Lung microvascular endothelial cell (primary cell): Measurements from ENCODE around the gene MEGF10. TPM values are rescaled to one million over a fixed set of nuclear protein-coding genes. Genes with fewer than 3 reads are reported as not detected.
A peak's percentile ranks its signal among the peaks of the same experiment; 100 is the strongest.

Source experiments
- DNase-seq, 2 donors: peaks; one replicate each; pipeline versions ENCODE4 v3.0.0 to v3.0.0-alpha.2; 2010; ENCODE audit warnings: low read depth in 2 of 2
- total RNA-seq: library from RNA; depleted of rRNA; stranded (reverse); fragments of >200 nt; gene quantifications from 2 replicates; pipeline ENCODE4 v1.2.1, GENCODE V29; 2014

Gene MEGF10
- total RNA-seq, 1 donor from 2014 or later: 0.60 TPM

DNA sequence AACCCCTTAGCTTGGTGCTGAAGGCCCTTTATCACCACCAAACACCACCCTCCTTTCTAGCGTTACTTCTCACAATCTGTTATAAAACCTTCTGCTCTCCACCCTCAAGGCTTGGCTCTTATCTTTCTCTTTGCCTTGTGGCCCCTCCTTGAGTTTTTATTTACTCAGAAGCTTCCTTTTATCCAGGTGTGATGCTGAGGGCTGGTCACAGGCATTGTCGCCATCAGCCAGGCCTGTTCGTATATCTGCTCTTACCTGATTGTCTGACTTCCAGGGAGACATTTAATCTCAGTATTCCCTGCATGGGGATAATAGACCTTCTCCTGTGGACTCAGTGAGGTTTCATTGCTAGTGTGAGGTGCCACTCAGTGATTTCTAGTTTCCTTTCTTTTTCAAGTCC is 34.2 kb downstream of the MEGF10 start:
- DNase-seq: no peak

DNA sequence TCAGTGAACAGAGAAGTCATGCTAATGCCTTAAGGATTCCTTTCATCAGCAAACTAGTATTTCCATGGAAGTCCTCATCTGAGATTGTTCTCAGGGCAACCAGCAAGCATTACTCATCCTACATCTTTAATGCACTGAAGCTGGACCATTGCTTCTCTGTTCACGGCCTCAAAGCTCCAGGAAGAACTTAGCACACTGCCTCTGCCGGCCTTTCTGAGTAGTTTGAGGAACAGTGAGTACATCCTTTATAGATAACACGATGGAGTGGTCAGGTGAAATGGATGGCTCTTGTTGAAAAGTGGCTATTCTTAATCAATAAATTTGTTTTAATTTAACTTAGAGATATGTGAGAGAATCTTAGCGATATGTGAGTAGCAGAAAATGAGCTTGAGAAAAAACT is 35.8 kb downstream of the MEGF10 start:
- no peak for DNase-seq

DNA sequence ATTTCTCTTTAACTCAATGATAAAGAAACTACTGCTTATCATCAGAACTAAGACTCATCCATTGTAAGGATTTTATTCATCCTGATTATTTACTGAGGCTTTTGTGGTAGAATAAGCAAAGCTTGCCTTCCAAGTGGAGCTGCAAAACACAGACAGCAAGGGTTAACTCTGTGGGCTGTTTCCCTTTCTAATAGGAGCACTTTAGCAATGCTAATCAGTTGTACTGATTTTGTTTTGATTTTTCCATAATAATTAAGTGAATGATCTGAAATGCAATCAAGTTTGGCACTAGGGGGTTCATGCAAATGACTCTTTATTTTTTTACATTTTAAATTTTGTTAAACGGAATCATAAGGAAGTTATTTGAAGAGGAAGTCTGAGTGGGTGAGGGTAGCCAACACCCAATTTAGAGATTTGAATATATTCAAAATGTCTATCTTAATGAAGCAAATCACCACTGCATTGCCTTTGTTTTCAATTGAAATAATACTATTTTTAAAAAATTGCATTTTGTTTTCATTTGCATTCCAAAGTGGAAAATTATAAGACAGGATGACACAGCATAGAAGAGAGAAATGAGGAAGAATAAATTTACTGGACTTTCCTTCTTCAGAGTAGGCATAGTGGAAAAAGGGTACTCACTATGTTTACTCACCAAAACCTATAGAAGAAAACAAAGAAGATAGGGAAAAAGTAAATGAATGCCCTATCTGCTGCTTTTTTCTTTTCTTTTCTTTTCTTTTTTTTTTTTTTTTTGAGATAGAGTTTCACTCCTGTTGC is 36.6 kb downstream of the MEGF10 start:
- no peak for DNase-seq

DNA sequence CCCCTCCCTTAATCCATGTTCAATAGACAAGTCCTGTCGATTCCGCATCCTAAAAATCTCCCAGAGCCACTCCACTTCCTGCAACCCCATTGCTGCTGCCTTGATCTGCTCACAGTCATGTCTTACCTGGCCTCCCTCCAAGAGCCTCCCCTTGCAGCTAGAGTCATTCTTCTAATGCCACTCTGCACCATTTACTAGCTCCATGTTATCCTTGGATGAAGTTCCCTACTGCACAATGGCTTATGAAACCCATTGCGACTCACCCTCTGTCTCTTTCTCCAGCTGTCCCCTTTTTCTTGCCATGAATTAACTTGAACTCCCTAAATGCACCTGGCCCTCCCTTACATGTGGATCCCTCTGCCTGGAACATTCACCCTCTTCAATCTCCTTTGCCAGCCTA is 39.5 kb downstream of the MEGF10 start:
- DNase-seq: no peak

DNA sequence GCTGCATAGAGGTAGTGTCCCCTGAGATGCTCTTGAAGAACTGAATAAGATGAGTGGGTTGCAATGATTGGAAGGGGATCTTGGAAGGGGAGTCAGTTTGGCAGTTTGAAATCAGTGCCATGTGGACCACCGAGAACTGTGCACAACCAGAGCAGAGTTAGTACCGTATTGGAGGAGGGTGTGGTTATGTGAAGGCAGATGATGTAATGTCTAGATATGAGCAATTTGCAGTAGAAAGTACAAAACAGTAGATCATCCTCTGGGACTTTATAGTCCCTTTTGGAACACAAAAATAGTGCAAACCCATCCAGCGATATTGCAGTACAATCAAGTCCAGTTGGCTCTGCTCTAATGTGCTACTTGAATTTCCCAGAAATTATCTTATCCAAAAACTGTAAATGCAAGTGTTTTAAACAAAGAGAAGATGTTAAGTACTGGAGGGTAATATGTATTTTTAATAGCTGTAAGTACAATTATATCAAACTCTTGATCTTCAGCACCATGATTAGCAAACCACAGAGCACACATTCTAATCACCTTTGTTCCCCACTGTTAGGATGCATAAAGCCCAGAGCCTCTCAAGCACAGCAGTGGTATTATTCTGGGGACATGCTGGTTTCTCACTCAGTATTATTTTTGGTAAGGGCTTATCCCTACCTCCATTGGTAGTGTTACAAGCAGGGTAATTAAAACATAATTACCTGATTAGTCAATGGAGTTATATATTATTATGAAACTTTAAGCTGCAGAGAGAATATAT is 41.5 kb downstream of the MEGF10 start:
- DNase-seq: no peak

DNA sequence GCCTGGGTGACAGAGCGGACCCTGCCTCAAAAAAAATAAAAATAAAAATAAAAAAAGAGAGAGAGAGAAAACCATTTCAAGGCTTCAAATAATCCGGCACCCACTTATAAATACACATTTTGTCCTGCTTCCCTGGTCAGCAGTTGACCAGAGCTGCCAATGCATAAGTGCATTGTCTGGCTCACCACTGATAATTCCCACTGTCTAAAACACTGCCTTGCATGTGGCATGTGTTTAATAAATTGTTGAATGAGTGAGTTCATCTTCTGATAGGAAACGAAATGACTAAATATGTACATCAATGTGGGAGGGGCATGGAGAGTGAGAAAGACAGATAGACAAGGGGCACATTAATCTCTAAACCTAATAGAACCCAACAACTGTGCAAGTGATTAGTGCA is 42.9 kb downstream of the MEGF10 start:
- no peak for DNase-seq

DNA sequence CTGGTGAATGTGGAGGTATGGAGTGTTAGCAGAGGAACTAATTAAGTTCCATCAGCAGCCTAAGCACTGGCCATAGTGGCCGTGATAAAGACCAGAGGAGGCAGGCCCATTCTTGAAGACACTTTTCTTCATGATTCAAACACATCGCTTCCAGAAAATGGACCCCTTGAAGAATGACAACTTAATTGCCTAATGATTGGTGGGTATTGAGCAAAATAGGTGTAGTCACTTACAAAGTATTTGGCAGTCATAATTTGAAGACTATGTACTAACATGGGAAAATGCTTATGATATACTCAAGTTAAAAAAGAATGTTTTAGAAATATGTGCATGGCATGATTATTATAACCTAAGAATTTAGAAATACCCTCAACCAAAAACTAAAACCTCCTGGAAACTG is 44.8 kb downstream of the MEGF10 start:
- no peak for DNase-seq

DNA sequence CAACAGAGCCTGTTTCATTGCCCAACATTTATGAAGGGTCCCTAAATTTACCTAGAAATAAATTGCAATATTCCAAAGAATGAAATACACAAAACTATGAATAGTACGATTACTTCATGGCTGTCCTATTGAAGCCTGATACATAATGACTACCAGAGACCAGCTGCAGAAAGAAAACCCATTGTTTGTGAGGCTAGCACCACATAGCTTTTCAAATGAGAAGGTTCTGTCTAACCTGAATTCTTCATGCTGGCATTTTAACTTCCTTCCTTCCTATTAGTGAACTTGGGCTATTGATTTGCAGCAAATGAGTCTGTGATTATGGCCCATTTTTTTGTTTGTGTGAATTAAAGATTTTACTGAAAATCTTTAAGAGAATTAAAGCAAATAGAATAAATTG is 47.3 kb downstream of the MEGF10 start:
- no peak for DNase-seq

DNA sequence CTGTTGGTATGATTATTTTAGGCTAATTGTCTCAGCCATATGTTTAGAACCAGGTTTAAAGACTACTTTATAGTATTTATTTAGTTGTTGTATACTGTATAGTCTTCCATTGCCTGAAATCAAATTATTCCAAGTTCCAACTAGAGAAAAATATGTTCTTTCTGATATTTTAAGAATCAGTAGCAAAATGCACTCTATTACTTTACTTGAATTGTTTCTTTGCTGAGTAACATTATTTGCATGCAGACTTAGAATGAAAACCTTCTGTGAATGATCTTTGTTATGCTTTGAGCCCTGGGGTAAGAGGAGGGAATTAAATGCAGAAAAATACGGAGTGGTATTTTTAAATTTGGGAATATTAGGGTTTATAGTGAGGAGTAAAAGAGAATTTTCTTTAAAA is 47.9 kb downstream of the MEGF10 start:
- DNase-seq: no peak

DNA sequence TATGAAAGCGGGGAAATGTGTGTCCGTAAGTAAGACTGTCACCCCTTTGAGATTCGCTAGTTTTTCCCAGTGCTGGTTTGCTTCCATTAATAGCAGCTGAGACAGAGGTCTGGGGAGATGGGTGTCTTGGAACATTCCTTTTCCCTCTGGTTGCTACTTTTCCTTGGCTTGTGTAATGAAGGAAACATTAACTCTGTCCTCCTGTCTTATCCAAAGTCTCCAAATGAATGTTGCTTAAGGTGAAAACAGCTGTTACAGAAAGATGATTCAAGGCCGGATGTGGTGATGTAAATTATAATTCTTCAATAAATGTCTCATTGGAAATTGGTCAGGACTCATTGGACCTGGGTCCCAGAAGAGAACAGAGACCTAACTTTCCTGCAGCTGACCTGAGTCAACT is 50.0 kb downstream of the MEGF10 start:
- no peak for DNase-seq

DNA sequence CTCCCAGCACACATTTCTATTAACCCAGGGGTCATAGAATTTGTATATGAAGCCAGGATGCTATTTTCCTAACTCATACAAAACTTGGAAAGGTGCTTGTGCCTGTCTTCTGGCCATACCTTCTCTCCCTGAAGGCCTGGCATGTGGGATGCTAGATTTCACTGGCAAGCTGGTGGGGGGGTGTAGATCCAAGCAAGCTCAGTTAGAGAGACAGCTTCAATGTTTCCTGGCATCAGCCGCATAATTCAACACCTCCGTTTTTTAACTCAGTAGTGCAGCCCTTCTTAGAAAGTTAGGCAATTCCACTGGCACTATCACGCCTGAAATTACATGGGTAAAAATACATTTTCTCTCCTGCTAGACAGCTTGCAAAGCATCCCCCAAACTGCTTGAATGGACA is 51.8 kb downstream of the MEGF10 start:
- DNase-seq: no peak

DNA sequence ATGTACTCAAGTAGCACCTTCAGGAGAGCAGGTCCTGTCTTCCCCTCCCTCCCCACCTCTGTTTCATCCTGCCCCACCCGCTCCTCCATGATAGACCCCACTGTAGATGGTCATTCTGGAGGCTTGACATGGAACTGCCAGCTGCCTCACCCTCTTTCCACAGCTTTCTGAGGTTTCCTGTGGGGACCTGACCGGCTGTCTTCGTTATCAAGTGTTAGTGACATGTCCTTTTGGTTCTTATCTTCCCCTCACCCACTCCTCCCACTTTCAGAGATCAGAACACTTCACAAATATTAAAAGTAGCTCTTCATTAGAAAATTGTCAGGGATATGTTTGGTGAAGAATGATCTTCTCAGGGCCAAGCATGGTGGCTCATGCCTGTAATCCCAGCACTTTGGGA is 52.7 kb downstream of the MEGF10 start:
- no peak for DNase-seq

DNA sequence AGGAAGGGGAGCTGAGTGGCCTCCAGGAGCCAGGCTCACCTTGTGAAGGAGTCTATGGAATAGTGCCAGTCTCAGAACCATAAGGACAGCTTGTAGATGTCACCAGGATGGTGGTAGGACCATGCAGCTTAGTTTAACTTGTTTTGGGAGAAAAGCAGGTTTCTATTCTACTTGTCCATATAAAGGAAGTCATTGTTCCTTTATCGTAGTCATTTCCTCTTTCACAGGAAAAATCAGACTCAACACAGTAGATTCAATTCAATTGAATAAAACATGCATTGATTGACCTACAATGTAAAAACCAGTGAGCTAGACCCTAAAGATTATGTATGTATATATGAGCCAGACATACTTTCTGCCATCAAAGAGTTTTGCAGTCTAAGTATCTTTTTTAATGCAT is 53.3 kb downstream of the MEGF10 start:
- no peak for DNase-seq

DNA sequence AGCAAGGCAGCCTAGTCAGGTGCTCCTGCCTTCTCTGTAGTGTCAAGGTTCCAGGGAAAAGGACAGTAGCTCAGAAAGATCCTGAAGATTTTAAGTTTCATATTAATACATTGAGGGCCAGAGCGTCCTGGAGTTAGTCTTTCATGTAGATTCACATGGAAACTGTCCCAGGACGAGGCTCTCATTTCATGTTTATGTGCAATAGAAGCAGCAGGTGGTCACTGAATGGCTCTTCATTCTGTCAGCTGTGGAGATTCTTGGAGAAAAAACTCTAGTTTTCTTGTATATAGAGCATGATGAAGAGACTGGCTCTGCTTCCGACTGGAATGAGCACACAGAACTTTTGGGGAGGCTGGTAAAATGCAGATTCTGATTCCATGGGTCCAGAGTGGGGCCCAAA is 54.3 kb downstream of the MEGF10 start:
- no peak for DNase-seq

DNA sequence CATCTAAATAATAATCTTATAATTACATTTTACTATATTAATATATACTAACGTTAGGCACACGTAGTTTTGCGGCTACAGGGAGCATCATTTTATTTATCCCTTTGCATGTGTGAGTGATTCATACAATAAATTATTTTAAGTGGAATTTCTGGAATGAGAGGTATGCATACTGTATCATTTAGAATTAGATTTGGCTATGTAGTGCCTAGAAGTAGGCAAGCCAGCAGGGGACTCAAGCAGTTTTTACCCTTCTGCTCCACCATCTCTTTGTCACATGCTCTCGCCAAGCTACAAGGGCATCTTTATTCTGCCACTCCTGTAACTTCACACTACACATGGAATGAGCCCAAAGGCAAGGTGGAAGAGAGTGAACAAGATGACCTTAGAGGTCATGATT is 60.8 kb downstream of the MEGF10 start:
- DNase-seq: no peak

DNA sequence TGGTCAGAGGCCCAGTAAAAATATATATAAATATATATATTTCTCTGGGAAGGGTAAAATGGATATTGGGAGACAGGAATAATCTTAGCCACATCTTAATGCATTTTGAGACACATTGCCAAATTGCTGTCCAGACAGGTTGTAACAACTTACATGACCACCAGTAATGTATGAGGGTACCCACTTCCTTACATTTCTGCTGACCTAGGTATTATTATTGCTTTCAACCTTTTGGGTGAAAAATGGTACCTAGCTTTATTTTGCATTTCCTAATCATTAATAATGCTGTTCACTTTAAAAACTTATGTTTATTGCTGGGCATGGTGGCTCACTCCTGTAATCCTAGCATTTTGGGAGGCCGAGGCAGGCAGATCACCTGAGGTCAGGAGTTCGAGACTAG is 61.5 kb downstream of the MEGF10 start:
- DNase-seq: no peak

DNA sequence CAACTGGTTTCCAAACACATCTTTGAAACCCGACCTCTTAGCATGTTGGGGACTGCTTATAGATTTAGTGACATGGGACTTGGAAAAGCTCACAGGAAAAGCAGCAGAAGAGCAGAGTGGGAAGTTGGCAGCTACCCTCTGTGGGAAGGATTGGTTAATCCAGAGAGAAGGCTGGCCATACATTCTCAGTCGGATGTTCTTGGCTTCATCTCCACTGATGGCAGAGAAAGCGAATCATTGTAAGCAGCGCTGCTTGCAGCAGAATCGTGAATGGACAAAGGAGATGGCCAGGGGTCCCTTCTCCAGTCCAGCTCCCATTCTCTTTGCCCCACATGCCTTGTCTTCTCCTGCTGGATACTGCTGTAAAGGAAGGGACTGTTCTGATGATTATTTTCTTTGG is 62.7 kb downstream of the MEGF10 start:
- no peak for DNase-seq

DNA sequence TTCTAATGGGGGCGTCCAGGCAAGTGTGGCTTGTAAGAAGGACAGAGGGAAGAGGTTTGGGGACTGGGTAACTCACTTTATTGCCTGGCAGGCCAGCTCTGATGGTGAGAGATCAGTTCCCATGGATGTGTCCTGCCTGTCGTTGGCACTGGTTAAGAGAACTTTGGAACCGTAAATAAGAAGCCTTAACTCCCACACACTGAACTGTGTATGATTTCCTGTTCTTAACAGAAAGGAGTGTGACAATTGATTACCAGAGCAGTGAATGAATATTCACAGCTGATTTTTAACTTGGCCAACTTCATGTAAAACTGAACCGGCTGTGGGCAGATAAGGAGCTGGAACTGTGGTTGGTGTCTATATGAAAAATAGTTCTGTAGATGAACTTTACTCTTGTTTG is 63.2 kb downstream of the MEGF10 start:
- no peak for DNase-seq

DNA sequence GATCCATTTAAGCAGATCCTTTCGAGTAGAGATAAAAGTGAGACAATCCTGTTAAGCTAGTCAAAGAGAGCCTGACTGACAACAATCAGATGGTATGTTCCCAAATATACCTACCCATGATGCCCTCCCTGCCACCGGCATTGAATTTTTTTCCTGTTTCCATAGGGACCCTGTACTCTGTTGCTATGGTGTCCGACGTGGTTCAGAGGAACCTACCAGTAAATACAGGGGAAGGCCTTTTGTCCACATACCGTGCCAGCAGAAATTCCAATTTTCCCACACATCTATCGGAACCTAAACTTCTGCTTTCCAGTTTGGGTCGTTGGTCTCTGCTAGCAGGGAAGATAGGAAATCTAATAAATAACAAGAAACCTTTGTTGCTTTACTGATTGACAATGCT is 64.7 kb downstream of the MEGF10 start:
- peak in 1 of 2 donors; percentile 82 for DNase-seq

DNA sequence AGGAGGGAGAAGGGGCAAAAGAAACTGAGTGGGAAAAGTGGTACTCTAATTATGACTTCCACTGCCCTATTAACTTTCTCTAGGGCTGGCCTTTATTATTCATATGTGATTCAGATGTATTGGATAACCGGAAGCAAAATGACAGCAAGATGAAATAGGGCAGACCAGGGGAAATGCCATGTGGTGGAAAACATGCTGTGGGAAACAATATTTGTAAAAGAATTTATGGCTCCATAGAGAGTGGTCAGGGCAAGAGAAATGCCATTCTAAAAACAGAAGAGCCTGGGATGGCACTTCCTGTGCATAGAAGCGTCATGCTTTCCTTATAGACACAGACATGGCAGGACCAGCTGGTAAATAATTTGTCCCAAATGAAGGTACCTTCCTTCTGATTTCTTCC is 67.7 kb downstream of the MEGF10 start:
- peak; percentile 62 to 90 for DNase-seq

DNA sequence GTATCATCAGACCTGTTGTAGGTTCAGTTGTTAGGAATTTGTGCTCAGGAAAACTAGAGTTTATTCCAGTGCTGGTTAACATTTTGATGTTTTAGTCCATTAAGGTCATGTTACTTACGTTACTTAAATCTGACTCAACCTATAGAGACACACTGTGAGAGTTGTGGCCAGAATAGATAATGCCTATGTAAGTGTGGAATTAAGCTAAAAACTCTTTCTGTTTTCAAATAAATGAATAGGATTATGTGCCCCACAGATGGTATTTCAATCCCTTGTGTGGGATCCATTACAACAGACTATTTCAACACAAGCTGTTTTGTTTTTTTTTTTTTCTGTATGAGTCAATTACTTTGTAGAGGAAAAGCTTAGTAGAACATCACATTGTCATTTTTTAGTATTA is 68.1 kb downstream of the MEGF10 start:
- DNase-seq: peak in 1 of 2 donors; percentile 42

DNA sequence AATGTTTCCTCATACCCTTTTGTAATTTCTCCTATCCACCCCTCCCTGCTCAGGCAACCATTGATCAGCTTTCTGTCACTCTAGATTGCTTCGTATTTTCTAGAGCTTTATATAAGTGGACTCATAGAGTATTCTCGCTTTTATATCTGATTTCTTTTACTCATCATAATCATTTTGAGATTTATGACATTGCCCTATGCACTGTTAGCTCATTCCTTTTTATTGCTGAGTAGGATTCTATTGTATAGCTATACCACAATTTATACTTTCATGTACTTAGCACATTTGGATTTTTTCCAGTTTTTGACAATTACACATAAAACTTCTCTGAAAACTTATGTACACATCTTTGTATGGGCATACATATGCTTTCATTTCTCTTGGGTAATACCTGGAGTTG is 68.9 kb downstream of the MEGF10 start:
- no peak for DNase-seq

DNA sequence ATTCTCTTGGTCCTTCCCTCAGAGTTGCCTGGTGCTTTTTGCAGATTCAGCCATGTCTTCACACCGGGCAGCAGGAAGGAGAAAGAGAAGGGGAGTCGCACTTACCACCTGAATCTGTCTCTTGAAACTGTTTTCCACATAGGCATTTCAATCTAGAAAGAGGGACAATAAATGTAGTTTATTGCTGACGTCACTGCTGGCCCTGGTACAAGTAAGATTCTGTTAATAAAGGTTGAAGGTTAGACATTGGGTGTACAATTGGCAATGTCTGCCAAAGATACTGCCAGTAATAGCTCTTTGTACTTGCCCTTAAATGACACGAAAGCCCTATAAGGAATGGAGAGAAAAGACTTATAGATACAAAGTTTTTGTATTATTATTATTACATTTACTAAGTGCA is 72.8 kb downstream of the MEGF10 start:
- DNase-seq: no peak
